Measurements from ENCODE around the gene PRR12. TPM values are rescaled to one million over a fixed set of nuclear protein-coding genes. Genes with fewer than 3 reads are reported as not detected.

The PRR12 gene
- total RNA-seq, 2 experiments from 2014 or later = 33.0 to 36.2 TPM

- DNase-seq = no peak
- CTCF ChIA-PET = no interaction called here
- POLR2A ChIA-PET = interaction anchor here (0.8 to 3.0 kb wide), 3 partner anchors 15 to 31 kb away, joined by 3 to 11 read pairs (median 3); partner anchors contain the start of gene PRMT1
- H3K36me3 Mint-ChIP-seq (ENCODE audit: low read depth) = peaks cover 47% of the 10 kb centered on the region
- no peak overlapping the region for H3K27ac Mint-ChIP-seq
- no peaks in the 10 kb centered on the region for H3K9me3 Mint-ChIP-seq
- H3K4me3 Mint-ChIP-seq = no peak overlapping the region
- no peaks in the 10 kb centered on the region for H3K27me3 Mint-ChIP-seq
- H3K4me1 Mint-ChIP-seq = peaks cover 33% of the 10 kb centered on the region
Measured at GRCh38 chr19:49645995-49646394, 55.0 kb downstream of the PRR12 start.

- no peaks in the 10 kb centered on the region for H3K27me3 Mint-ChIP-seq
- POLR2A ChIA-PET = interaction anchor here (0.8 kb wide), 1 partner anchor 22 kb away, joined by 3 read pairs; no protein-coding TSS in a partner anchor
Measured at GRCh38 chr19:49646586-49646985, 55.6 kb downstream of the PRR12 start.

GRCh38 chr19:49651029-49651819 is 60.2 kb downstream of the PRR12 start:
- POLR2A ChIA-PET = no interaction called here
- H3K4me3 Mint-ChIP-seq = no peak overlapping the region
- H3K4me1 Mint-ChIP-seq = peaks cover 4% of the 10 kb centered on the region
- no peaks in the 10 kb centered on the region for H3K9me3 Mint-ChIP-seq
- CTCF ChIA-PET = no interaction called here
- DNase-seq = no peak
- H3K36me3 Mint-ChIP-seq (ENCODE audit: low read depth) = peaks cover 47% of the 10 kb centered on the region
- no peaks in the 10 kb centered on the region for H3K27me3 Mint-ChIP-seq
- no peak overlapping the region for H3K27ac Mint-ChIP-seq

More at GRCh38 chr19:49646586-49646985, 55.6 kb downstream of the PRR12 start:
- CTCF ChIA-PET = no interaction called here
- Mint-ChIP-seq H3K36me3 (ENCODE audit: low read depth) (peaks cover 48% of the 10 kb centered on the region), H3K27ac (no peak overlapping the region), H3K4me1 (peaks cover 31% of the 10 kb centered on the region), H3K4me3 (no peak overlapping the region), H3K9me3 (no peaks in the 10 kb centered on the region)
- no peak for DNase-seq

GRCh38 chr19:49651820-49652550 is 61.0 kb downstream of the PRR12 start:
- H3K27ac Mint-ChIP-seq = no peak overlapping the region
- POLR2A ChIA-PET = no interaction called here
- H3K36me3 Mint-ChIP-seq (ENCODE audit: low read depth) = peaks cover 47% of the 10 kb centered on the region
- no peaks in the 10 kb centered on the region for H3K27me3 Mint-ChIP-seq
- H3K9me3 Mint-ChIP-seq = no peaks in the 10 kb centered on the region
- CTCF ChIA-PET = no interaction called here
- H3K4me3 Mint-ChIP-seq = no peak overlapping the region
- peaks cover under 1% of the 10 kb centered on the region for H3K4me1 Mint-ChIP-seq
- no peak for DNase-seq

GRCh38 chr19:49652551-49653465 is 61.8 kb downstream of the PRR12 start:
- Mint-ChIP-seq H3K4me1 (no peaks in the 10 kb centered on the region), H3K36me3 (ENCODE audit: low read depth) (peaks cover 50% of the 10 kb centered on the region), H3K27ac (no peak overlapping the region), H3K4me3 (no peak overlapping the region), H3K9me3 (no peaks in the 10 kb centered on the region), H3K27me3 (no peaks in the 10 kb centered on the region)
- POLR2A ChIA-PET = interaction anchor here (0.8 kb wide), 1 partner anchor 17 kb away, joined by 3 read pairs; no protein-coding TSS in a partner anchor
- CTCF ChIA-PET = no interaction called here
- no peak for DNase-seq

- Mint-ChIP-seq H3K27ac (no peak overlapping the region), H3K27me3 (no peaks in the 10 kb centered on the region), H3K4me3 (no peak overlapping the region), H3K36me3 (ENCODE audit: low read depth) (peaks cover 51% of the 10 kb centered on the region), H3K9me3 (no peaks in the 10 kb centered on the region), H3K4me1 (no peaks in the 10 kb centered on the region)
- DNase-seq = no peak
- CTCF ChIA-PET = no interaction called here
- POLR2A ChIA-PET = interaction anchor here (0.8 to 1.0 kb wide), 2 partner anchors 11 to 17 kb away, joined by 3 read pairs; no protein-coding TSS in a partner anchor
Measured at GRCh38 chr19:49653466-49653806, 62.5 kb downstream of the PRR12 start.

GRCh38 chr19:49654581-49654980 is 63.6 kb downstream of the PRR12 start:
- peaks cover 48% of the 10 kb centered on the region for H3K36me3 Mint-ChIP-seq (ENCODE audit: low read depth)
- no peak overlapping the region for H3K4me3 Mint-ChIP-seq
- ChIA-PET CTCF (interaction anchor here (1.7 kb wide), 1 partner anchor 9 kb away, joined by 5 read pairs; no protein-coding TSS in a partner anchor), POLR2A (interaction anchor here (1.0 kb wide), 2 partner anchors 9 to 11 kb away, joined by 3 read pairs; no protein-coding TSS in a partner anchor)
- H3K27me3 Mint-ChIP-seq = no peaks in the 10 kb centered on the region
- no peak overlapping the region for H3K27ac Mint-ChIP-seq
- DNase-seq = no peak
- H3K9me3 Mint-ChIP-seq = no peaks in the 10 kb centered on the region
- no peaks in the 10 kb centered on the region for H3K4me1 Mint-ChIP-seq

- Mint-ChIP-seq H3K9me3 (no peaks in the 10 kb centered on the region), H3K4me1 (no peaks in the 10 kb centered on the region), H3K27ac (no peak overlapping the region), H3K36me3 (ENCODE audit: low read depth) (peaks cover 54% of the 10 kb centered on the region), H3K27me3 (no peaks in the 10 kb centered on the region), H3K4me3 (no peak overlapping the region)
- ChIA-PET POLR2A (interaction anchor here (0.8 to 1.2 kb wide), 3 partner anchors 8 to 13 kb away, joined by 3 to 4 read pairs (median 3); no protein-coding TSS in a partner anchor), CTCF (interaction anchor here (0.6 to 1.7 kb wide), 4 partner anchors 8 to 151 kb away, joined by 3 to 5 read pairs (median 3); partner anchors contain the start of gene RCN3)
- no peak for DNase-seq
Measured at GRCh38 chr19:49655570-49656455, 64.8 kb downstream of the PRR12 start.

- Mint-ChIP-seq H3K27ac (no peak overlapping the region), H3K36me3 (ENCODE audit: low read depth) (peaks cover 51% of the 10 kb centered on the region), H3K9me3 (no peaks in the 10 kb centered on the region), H3K4me1 (no peaks in the 10 kb centered on the region), H3K27me3 (no peaks in the 10 kb centered on the region), H3K4me3 (no peak overlapping the region)
- POLR2A ChIA-PET = interaction anchor here (0.6 to 1.2 kb wide), 3 partner anchors 9 to 15 kb away, joined by 3 to 4 read pairs (median 3); partner anchors contain the start of genes BCL2L12, IRF3 and SCAF1
- CTCF ChIA-PET = interaction anchor here (1.1 kb wide), 2 partner anchors 8 to 151 kb away, joined by 3 read pairs; no protein-coding TSS in a partner anchor
- no peak for DNase-seq
Measured at GRCh38 chr19:49656456-49657109, 65.6 kb downstream of the PRR12 start.

GRCh38 chr19:49657493-49658138 is 66.6 kb downstream of the PRR12 start:
- peaks cover 54% of the 10 kb centered on the region for H3K36me3 Mint-ChIP-seq (ENCODE audit: low read depth)
- ChIA-PET CTCF (interaction anchor here (0.7 kb wide), 1 partner anchor 18 kb away, joined by 3 read pairs; no protein-coding TSS in a partner anchor), POLR2A (interaction anchor here (0.6 to 1.2 kb wide), 3 partner anchors 8 to 63 kb away, joined by 3 read pairs; partner anchors contain the start of genes BCL2L12, IRF3 and SCAF1)
- peaks cover 2% of the 10 kb centered on the region for H3K4me1 Mint-ChIP-seq
- H3K9me3 Mint-ChIP-seq = no peaks in the 10 kb centered on the region
- H3K27me3 Mint-ChIP-seq = no peaks in the 10 kb centered on the region
- no peak overlapping the region for H3K27ac Mint-ChIP-seq
- DNase-seq = no peak
- H3K4me3 Mint-ChIP-seq = no peak overlapping the region

GRCh38 chr19:49658139-49658517 is 67.1 kb downstream of the PRR12 start:
- H3K27ac Mint-ChIP-seq = no peak overlapping the region
- CTCF ChIA-PET = interaction anchor here (0.7 kb wide), 1 partner anchor 18 kb away, joined by 3 read pairs; no protein-coding TSS in a partner anchor
- no peak overlapping the region for H3K4me3 Mint-ChIP-seq
- DNase-seq = no peak
- no peaks in the 10 kb centered on the region for H3K9me3 Mint-ChIP-seq
- no peaks in the 10 kb centered on the region for H3K27me3 Mint-ChIP-seq
- peaks cover 55% of the 10 kb centered on the region for H3K36me3 Mint-ChIP-seq (ENCODE audit: low read depth)
- POLR2A ChIA-PET = interaction anchor here (1.1 kb wide), 1 partner anchor 64 kb away, joined by 3 read pairs; no protein-coding TSS in a partner anchor
- H3K4me1 Mint-ChIP-seq = peaks cover 7% of the 10 kb centered on the region

Data from activated CD4-positive, alpha-beta memory T cell treated with anti-CD3 and anti-CD28 coated beads, Interleukin-2, amount 10 ng/mL, durations not matched to agents 7 days and 5 days (primary cell).